Activated CD8-positive, alpha-beta memory T cell treated with anti-CD3 and anti-CD28 coated beads, Interleukin-2, amount 50 U/mL, for 1 hour (primary cell): ENCODE data around the gene GCK.

Experiments used
- DNase-seq: peaks from one replicate; pipeline ENCODE4 v3.0.0-alpha.2; 2020; ENCODE audit errors: extremely low read depth

GCK gene

DNA sequence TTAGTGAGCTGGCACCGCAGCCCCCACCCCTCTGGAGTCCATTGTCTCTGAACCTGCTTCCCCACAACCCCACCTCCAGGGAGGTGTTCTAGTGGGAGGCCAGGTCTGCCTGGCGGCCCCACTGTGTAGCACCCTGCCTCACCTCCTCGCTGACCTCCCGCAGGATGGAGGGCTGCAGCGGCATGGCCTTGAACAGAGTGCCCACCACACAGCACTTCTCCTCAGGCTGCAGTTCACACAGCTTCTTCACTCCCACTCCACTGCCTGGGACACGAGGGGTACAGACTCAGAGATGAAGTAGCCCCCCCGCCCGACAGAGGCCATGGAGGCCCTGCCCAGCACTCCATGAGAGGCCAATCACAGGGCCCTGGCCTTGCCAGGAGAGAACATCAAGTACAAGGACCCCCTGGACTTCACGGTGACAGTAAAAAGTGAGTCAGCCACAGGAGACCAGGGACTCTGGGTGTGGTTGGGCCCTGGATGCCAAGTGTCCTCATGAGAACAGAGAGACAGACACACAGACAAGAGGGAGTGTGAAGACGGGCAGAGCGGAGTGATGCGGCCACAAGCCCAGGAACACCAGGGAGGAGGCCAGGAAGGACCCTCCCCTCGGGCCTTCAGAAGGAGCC, 71.3 kb downstream of the GCK start:
- no peak for DNase-seq

DNA sequence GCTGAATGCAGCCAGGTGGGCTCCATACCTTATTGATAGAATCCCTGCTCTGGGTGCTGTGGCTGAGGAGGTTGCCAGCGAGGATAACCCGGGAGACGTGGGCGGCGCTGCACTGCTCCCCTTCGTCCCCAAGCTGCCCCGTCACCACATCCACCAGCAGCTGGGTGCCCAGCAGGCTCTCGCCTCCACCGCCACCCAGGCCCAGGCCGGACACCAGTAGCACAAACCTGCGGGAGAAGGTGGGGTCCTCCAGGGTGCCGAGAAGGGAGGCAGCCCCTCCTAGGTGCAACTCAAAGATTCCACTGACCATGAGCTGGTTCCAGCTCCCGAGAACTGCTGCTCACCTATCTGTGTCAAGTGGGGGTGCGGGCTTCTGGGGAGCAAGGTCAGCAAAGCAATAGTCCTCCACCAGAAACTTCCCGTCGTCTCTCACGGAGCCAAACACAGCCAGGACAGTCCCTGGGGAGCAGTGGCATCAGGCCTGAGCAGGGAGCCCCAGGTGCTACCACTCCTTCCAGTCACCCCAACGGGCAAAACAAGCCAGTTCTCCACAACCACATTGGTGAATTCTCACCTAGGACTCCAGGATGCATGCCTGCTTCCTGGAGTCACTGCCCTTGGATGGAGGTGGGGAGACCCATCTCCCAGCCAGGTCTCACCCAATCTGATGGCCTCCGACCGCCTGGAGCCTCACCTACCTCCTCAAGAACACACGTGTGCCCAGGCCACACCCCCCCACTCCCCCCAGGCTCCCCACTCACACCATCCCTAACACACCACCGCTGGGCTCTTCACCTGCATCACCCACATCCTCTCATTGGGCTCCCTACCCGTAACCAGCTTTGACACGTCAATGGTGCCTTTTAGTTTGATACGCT, 72.2 kb downstream of the GCK start:
- DNase-seq = no peak

DNA sequence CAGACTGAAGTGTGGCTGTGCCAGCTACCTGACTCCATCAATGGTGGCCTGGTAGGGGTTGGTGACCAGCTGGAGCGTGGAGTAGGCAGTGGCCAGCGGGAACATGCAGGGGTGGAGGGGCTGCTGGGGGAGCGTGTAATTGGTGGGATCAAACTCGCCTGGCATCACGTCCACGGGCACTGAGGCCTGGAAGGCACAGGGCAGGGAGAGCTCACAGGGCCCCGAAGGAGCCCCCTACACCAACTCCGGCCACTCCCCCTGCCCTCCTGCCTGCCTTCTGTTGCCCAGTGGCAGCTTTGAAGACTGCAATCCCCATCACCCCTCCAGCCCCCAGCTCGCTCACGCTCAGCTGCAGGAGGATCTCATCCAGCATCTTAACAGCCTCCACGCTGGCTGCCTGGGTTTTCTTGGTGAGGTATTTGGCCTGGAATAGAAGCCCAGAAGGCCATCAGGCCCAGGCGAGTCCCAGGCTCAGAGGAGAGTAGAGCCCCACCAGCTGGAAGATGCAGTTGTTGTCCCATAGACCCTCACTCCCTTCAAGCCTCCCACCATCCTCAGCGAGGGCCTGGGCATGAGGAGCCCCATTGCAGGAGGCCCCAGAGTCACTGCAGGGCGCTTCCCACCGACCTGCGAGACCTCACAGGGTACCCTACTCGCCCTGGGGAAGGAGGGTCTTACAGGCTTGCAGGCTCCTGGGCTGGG, 73.0 kb downstream of the GCK start:
- DNase-seq = no peak

DNA sequence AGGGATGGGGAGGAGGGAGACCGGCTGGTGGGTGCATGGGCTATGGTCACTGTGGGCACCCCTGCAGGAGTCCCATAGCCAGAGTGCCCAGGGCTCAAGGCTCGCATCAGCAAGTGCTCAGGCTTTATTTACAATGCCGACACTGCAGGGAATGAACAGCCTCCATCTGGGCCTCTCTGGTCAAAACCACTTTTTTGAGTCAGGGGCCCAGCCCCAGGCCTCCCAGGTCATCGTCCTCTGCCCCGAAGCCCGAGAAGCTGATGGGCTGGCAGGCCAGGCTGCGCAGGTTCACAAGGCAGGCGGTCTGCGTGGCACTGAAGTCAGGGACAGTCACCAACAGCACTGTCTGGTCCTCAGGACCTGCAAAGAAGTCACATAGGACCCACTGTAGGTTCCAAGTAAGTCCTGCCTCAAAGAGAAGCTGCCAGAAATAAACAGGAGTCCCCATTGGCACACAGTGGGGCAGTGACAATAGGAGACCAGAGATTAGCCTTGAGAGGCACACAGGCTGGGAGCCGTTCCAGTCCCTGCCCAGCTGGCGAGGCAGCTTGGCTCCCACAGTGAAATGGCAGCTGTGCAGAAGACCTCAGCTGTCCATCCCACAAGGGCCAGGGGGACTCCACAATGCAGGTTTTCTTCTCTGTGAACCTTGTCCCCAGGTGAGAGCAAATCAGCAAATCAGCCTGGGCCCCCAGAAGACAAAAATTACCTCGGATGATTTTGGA, 74.5 kb downstream of the GCK start:
- no peak for DNase-seq

DNA sequence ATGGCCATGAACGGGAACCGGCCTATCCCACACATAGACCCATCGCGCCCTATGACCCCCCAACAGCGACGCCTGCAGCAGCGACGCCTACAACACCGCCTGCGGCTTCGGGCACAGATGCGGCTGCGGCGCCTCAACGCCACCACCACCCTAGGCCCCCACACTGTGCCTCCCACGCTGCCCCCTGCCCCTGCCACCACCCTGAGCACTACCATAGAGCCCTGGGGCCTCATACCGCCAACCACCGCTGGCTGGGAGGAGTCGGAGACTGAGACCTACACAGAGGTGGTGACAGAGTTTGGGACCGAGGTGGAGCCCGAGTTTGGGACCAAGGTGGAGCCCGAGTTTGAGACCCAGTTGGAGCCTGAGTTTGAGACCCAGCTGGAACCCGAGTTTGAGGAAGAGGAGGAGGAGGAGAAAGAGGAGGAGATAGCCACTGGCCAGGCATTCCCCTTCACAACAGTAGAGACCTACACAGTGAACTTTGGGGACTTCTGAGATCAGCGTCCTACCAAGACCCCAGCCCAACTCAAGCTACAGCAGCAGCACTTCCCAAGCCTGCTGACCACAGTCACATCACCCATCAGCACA, 75.4 kb downstream of the GCK start:
- DNase-seq = no peak

DNA sequence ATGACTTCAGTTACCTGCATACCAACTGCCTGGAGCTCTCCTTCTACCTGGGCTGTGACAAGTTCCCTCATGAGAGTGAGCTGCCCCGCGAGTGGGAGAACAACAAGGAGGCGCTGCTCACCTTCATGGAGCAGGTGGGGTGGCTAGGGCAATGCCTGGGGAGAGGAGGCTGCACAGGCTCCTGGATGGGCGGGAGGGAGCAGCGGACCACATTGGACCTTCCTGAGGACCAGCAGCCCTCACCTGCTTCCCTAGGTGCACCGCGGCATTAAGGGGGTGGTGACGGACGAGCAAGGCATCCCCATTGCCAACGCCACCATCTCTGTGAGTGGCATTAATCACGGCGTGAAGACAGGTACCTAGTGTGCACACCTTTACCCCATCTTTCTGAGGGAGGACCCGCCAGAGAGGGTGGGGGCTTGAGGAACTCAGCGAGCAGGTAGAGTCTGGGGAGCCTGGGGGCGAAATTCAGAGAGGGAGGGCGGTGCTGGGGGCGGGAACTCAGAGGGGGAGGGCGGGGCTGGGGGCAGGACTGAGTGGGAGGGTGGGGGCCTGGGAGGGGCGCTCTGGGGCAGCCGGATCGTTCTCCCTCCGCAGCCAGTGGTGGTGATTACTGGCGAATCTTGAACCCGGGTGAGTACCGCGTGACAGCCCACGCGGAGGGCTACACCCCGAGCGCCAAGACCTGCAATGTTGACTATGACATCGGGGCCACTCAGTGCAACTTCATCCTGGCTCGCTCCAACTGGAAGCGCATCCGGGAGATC, 76.1 kb downstream of the GCK start:
- DNase-seq = no peak

DNA sequence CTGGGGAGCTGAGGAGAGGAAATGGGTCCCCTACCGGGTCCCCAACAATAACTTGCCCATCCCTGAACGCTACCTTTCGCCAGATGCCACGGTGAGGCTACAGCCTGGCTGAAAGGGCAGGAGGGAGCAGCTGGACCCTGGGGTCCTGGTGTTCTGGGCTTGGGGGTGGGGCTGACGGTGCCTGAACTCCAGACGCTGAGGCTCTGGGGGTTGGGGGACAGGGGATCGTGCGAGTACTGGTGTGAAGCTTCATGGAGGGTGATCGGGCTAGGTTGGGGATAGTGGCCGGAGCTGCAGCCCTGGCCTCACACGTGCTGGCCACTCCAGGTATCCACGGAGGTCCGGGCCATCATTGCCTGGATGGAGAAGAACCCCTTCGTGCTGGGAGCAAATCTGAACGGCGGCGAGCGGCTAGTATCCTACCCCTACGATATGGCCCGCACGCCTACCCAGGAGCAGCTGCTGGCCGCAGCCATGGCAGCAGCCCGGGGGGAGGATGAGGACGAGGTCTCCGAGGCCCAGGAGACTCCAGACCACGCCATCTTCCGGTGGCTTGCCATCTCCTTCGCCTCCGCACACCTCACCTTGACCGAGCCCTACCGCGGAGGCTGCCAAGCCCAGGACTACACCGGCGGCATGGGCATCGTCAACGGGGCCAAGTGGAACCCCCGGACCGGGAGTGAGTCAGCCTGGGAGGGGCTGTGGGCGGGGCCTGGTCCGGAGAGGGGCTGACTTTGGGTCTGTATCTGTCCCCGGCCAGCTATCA, 76.8 kb downstream of the GCK start:
- no peak for DNase-seq

DNA sequence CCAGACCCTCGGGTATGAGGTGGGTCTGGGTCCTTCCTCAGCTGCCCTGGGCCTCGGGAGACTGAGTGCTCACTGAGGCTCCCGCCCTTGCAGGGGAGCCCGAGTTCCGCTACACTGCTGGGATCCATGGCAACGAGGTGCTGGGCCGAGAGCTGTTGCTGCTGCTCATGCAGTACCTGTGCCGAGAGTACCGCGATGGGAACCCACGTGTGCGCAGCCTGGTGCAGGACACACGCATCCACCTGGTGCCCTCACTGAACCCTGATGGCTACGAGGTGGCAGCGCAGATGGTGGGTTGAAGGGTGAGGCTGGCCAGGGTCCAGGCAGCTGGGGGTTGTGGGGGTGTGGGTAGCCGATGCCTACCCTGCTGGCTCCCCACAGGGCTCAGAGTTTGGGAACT, 77.5 kb downstream of the GCK start:
- DNase-seq = no peak

DNA sequence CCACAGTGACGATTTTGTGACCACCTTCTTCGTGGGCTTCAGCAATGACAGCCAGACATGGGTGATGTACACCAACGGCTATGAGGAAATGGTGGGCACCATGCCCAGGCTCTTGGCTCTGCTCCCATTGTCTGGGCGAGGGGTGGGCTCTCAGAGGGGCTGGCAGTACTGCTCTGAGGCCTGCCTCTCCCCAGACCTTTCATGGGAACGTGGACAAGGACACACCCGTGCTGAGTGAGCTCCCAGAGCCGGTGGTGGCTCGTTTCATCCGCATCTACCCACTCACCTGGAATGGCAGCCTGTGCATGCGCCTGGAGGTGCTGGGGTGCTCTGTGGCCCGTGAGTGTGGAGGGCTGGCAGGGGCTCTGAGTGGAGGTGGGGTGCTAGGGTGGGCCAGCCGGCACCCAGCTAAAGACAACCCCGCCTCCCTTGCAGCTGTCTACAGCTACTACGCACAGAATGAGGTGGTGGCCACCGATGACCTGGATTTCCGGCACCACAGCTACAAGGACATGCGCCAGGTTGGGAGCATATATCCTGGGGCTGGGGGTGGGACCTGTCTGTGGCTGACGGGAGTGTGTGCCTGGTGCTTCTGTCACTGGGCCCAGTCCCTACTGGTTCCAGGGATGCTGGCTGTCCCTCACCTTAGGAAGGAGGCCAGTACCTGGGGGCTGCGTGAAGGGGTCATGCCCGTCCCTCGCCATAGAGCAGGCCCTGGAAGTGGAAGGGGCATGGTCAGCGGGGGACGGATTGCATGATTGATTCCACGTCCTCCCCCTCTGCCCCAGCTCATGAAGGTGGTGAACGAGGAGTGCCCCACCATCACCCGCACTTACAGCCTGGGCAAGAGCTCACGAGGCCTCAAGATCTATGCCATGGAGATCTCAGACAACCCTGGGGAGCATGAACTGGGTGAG, 78.3 kb downstream of the GCK start:
- DNase-seq = no peak

DNA sequence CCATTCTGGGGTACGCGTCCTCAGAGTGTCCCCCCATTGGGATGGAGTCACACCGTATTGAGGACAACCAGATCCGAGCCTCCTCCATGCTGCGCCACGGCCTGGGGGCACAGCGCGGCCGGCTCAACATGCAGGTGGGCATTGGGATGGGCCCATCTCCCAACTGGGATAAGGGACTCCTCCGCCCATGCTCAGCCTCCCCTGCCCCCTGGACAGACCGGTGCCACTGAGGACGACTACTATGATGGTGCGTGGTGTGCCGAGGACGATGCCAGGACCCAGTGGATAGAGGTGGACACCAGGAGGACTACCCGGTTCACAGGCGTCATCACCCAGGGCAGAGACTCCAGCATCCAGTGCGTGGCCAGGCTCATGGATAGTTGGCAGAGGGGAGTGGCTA, 79.2 kb downstream of the GCK start:
- no peak for DNase-seq

DNA sequence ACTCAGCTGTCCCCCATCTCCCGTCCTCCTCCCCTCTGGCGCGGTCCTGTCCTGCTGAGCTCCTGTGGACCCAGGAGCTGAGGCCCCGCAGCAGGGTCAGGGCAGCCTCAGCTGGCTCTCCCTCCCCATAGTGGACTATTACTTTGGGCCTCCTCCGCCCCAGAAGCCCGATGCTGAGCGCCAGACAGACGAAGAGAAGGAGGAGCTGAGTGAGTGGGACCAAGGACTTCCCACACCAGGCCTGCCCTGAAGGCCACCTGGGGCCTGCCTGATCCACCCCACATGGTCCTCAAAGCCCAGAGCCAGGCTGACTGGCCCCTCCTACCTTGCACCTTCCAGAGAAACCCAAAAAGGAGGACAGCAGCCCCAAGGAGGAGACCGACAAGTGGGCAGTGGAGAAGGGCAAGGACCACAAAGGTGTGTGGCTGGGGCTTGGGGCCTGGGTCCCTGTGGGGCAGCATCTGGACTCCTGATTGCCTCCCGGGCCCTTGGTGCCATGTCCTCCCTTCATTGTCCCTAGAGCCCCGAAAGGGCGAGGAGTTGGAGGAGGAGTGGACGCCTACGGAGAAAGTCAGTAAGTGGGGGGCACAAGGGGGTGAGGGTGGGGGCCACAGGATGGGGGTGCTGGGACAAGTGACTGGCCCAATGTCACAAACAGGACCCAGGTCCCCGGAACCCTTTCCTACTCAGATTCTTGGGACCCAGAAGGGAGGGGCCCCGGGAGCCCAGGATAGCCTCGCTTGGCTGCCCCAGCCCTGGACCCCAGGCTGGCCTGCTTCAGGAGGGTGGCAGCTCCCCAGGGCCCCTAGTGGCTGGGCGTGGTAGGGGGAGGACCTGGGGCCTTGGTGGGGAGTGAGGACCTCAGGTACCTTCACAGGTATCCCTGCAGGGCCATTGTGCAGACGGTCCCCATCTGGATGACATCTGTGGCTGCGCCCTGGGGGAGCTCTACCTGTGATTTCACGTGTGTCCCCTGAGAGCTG, 80.2 kb downstream of the GCK start:
- no peak for DNase-seq

DNA sequence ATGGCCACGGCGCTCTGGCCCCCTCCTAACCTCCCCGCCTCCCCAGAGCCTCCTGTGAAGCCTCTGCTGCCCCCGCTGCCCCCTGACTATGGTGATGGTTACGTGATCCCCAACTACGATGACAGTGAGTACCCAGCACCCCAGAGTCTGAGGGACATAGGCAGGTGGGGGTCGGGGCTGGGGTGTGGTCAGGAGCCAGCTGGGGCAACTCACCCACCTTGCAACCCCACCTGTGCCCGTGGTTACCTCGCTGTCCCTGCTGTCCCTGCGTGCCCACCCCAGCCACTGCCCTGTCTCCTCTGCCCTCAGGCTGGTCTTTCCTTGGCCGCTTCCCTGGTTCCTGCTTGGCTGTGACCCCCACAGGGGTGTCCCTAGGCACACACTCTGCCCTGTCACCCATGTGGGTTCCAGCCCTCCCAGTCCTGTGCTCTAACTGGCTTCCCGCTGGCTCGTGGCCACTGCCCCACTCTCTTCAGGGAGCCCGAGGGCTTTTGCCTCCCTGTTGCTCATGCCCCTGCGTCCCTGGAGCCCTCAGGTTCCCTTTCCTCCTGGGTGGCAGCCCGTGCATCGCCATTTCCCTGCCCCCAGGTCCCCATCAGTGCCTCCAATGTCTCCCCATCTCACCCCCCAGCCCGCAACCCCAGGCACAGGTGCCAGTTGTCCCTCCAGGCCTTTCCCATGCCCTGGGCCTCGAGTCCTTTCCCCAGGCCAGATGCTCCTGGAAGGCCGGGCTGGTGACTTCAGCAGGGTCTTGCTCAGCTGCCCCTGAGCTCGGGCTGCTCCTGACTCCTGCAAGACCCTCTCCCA, 81.1 kb downstream of the GCK start:
- no peak for DNase-seq

DNA sequence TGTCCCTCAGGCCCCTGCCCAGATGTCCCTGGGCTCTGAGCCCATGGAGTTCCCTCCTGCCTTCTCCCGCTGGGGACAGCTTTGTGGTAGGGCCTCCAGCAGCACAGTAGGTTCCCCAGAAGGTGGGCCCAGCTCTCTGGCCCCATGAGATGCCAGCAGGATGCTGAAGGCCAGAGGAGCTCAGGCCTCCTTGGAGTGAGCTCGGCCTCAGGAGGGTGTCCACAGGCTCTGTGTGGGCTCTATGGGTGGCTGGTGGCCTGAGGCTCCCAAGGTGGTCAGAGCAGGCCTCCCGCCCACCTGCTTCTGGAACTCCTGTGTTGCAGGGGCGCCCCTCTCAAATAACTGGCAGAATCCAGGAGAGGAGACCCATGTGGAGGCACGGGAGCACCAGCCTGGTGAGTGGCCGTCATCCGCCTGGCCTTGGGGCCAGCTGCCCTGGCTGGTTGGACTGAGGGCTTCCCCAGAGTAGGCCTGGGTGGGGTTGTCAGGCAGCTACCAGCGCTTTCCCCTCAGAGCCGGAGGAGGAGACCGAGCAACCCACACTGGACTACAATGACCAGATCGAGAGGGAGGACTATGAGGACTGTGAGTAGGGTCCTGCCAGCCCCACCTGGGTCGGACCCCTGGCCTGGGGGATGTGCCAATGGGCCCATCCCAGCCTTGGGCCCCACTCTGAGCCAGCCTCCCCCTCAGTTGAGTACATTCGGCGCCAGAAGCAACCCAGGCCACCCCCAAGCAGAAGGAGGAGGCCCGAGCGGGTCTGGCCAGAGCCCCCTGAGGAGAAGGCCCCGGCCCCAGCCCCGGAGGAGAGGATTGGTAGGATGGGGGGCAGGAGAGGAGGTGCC, 81.9 kb downstream of the GCK start:
- DNase-seq = no peak

DNA sequence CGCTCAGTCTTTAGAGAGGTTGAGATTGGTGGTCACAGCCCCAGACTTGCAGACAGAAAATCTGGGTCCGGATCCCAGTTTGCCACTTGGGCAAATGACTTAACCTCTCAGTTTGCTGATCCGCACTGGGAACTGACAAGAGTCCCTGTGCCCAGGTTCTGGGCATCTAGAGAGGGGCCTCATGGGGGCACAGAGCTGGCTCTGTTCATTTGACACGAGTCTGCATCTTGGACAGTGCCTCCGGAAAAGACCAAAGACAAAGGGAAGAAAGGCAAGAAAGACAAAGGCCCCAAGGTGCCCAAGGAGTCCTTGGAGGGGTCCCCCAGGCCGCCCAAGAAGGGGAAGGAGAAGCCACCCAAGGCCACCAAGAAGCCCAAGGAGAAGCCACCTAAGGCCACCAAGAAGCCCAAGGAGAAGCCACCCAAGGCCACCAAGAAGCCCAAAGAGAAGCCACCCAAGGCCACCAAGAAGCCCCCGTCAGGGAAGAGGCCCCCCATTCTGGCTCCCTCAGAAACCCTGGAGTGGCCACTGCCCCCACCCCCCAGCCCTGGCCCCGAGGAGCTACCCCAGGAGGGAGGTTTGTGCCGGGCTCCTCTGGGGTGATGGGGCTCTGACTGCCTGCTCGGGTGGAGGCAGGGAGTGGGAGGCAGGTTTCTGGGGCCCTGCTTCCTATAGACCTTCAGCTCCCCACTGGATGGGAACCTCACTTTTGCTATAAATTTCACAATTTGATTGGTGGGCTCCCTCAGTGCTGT, 82.8 kb downstream of the GCK start:
- no peak for DNase-seq

DNA sequence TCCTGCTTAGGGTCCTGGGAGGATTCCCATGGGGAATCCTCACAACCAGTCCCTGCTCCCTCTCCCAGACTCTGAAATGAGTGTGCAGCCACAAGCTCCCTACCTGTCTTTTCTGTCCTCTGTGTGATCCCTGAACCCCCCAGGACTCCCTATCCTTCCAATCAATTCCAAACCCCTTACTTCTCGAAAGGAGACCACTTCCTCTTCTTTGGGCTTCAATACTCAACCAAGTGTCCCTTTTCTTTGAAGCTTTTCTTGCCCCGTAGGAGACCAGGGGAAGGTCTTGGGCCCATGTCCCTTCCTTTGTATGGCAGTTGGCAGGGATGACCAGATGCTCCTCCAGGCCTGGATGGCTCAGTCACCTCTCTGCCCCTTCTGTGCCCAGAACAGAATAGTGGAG, 83.4 kb downstream of the GCK start:
- DNase-seq = no peak
